Embryonic facial prominence (tissue), 1 donor: Measurements from ENCODE around the gene ATP11B.
"Not testable (repeated sequence)": the region's sequence is repeated elsewhere in the genome, so short reads cannot be mapped to it uniquely, and the experiment has no call there.

Source experiments
- DNase-seq: peaks from one replicate; pipeline ENCODE4 v3.0.0-alpha.2; 2016; ENCODE audit errors: extremely low spot score

Gene ATP11B

GRCh38 chr3:182794455-182795388 is 1.4 kb downstream of the ATP11B start:
- no peak for DNase-seq

DNA sequence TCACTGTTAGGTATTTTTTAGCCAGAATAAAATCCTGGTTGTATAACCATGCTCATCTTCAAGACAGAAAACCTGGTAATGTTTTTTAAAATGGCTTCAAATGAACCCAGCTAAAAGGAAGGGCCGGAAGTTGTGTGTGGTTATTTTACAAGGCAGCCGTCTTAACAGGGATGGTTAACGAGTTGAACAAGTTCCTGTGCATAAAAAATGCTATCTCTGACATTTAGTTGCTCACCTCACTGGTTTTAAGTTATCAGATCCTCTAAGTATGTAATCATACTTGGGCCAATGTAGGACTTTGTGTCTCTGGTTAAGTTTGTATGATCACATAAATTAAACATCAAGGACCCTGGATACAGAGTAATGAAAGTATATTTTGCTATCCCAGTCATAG is 2.1 kb downstream of the ATP11B start:
- DNase-seq = no peak

- no peak for DNase-seq
Measured at GRCh38 chr3:182796310-182796709, 3.0 kb downstream of the ATP11B start.

GRCh38 chr3:182797876-182798275 is 4.6 kb downstream of the ATP11B start:
- no peak for DNase-seq

DNA sequence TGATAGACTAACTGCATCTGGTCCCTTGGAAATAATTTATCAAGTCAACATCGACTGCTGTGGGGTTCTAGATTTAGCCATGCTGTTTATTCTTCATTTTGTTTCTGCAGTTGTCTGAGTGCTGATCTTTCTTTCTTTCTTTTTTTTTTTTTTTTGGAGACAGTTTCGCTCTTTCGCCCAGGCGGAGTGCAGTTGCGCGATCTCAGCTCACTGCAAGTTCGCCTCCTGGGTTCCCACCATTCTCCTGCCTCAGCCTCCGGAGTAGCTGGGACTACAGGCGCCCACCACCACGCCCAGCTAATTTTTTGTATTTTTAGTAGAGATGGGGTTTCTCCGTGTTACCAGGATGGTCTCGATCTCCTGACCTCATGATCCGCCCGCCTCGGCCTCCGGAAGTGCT is 5.8 kb downstream of the ATP11B start:
- not testable (repeated sequence) for DNase-seq

GRCh38 chr3:182800508-182800907 is 7.2 kb downstream of the ATP11B start:
- no peak for DNase-seq

- DNase-seq = no peak
Measured at GRCh38 chr3:182802413-182803390, 9.4 kb downstream of the ATP11B start.

DNA sequence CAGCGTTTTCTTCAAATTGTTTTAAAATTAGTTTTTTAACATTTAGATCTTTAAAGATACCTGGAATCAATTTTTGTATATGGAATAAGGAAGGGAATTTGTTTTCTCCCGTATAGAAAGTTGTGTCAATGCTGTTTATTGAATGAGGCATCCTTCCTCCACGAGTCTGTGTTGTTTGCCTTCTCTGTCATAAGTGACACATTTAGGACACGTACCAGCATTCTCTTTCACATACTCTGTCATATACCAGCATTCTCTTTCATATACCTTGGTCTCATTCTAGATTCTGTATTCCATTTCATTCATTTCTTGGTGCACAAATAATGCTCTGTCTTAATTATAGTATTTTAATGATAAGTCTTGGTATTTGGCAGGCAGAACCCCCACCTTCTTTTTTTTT is 10.3 kb downstream of the ATP11B start:
- no peak for DNase-seq

DNA sequence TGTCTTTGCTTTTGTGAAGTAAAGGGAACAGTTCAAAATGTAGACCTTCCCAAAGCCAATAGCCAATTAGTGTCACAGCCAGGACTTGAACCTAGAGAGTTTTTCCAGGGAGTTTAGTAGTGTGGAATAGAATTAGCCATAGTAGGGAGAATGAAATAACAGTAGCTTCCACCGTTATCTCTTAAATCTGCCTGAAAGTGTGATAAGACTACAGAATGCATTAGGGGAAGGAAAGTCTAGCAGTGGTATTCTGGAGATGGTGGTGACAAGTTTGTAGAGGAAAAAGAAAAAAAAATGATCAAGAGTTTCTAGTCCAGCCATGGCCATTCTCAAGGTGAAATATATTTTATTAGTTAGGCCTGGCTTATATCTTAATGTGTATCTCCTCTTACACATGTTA is 13.8 kb downstream of the ATP11B start:
- no peak for DNase-seq

- DNase-seq = no peak
Measured at GRCh38 chr3:182808041-182808770, 14.9 kb downstream of the ATP11B start.

DNA sequence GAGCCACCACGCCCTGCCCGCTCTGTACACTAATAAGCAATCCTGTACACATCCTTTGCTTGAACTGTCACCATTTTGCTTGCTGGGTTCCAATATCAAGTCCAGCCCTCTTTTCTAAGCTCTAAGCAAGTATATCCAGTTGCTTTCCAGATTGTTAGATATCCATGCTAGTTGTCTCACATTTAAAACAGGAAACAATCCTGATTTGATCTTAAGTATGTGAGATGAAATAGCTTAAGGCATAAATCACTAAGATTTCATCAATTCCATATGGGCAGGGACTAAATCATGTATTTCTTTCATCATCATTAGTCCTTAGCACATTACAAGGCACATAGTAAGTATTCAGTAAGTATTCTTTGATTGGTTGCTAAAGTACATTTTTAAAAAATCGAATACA is 16.2 kb downstream of the ATP11B start:
- DNase-seq = no peak

GRCh38 chr3:182810574-182811268 is 17.4 kb downstream of the ATP11B start:
- no peak for DNase-seq

DNA sequence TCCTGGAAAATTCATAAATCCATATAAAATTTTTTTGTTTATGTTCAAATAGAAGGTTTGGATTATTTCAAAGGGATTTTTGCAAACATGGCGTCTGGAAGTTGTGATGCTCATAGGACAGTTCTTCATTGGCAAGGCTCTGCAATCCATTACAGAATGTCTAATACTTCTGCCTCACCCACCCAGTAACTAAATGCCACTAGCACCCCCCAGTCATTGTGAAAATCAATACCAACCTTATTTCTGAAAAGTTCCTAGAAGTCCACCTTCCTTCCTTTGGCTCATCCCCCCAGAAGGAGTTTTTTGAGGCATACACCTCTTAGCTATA is 17.9 kb downstream of the ATP11B start:
- DNase-seq = no peak

GRCh38 chr3:182812123-182812522 is 18.8 kb downstream of the ATP11B start:
- no peak for DNase-seq

DNA sequence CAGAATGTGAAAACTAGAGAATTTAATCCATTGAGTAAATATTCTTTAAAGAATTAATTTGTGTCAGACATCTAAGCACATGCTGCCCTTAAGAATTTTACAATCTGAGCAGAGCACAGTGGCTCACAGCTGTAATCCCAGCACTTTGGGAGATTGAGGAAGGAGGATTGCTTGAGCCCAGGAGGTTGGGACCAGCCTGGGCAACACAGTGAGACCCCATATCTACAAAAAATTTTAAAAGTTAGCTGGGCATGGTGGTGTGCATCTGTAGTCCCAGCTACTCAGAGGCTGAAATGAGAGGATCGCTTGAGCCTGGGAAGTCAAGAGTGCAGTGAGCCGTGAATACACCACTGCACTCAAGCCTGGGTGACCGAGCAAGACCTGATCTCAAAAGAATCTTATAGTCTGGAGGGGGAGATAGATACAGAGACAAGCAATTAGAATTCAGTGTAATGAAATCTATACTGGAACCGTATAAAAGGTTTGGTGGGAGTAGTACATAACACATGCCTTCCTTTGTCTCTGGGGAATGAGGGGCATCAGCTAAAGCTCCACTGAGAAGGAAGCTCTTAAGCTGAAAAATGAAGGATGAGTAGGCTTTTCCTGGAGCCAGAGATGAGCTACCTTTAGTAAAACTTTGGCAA is 21.2 kb downstream of the ATP11B start:
- DNase-seq = no peak

- no peak for DNase-seq
Measured at GRCh38 chr3:182816181-182816580, 22.9 kb downstream of the ATP11B start.

DNA sequence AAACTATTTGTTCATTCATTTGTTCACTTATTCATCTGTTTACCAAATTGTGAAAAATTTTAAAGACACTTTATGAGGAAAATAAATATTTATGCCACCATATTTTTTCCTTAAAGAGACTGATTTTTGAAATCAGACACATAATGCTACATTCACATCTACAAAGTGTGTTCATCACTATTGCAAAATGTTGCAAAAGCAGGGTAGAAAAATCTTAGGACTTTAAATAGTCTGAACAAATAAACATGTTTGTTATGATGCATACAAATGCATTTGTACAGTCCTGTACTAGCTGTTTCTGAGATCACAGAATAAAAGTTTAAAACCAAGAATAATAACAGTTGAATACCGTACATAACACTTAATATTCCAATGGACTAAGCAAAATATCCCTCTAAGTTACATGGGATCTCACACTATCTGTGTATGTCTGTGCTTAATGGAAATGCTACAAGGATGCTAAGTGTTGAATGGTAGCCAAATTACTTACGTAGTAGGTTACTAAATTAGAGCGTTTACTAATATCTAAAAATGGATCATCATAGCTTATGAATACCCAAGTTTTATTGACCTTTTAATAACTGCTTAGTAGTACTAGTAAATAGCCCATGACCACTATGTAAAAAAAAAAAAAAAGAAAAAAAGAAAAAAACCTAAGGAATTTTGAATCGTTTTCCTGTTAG is 25.1 kb downstream of the ATP11B start:
- DNase-seq = no peak

- DNase-seq = no peak
Measured at GRCh38 chr3:182821221-182821981, 28.1 kb downstream of the ATP11B start.

GRCh38 chr3:182822260-182822659 is 29.0 kb downstream of the ATP11B start:
- DNase-seq = not testable (repeated sequence)
